GM12864 (cell line): Measurements from ENCODE around the gene SDC3.
"Not testable (repeated sequence)": the region's sequence is repeated elsewhere in the genome, so short reads cannot be mapped to it uniquely, and the experiment has no call there.

Experiments
- DNase-seq: peaks from one replicate; pipeline ENCODE4 v3.0.0-alpha.2; 2011; ENCODE audit warnings: low read depth
- H3K4me3 ChIP-seq: 2 replicates; pipeline ENCODE4 v1.5.1; 2011; ENCODE audit warnings: mild to moderate bottlenecking, low read depth, low read length, control low read depth
- TF ChIP-seq, protein P1 (sequence below): IDR thresholded peaks from 2 replicates; pipeline ENCODE4 v1.5.1; 2011; ENCODE audit warnings: low read depth, mild to moderate bottlenecking, moderate library complexity, low read length, control low read depth, inconsistent platforms; ENCODE audit errors: missing control alignments

SDC3 gene

GRCh38 chr1:30936541-30937171, 28.1 kb upstream of the SDC3 start:
- TF ChIP-seq, protein P1, sequence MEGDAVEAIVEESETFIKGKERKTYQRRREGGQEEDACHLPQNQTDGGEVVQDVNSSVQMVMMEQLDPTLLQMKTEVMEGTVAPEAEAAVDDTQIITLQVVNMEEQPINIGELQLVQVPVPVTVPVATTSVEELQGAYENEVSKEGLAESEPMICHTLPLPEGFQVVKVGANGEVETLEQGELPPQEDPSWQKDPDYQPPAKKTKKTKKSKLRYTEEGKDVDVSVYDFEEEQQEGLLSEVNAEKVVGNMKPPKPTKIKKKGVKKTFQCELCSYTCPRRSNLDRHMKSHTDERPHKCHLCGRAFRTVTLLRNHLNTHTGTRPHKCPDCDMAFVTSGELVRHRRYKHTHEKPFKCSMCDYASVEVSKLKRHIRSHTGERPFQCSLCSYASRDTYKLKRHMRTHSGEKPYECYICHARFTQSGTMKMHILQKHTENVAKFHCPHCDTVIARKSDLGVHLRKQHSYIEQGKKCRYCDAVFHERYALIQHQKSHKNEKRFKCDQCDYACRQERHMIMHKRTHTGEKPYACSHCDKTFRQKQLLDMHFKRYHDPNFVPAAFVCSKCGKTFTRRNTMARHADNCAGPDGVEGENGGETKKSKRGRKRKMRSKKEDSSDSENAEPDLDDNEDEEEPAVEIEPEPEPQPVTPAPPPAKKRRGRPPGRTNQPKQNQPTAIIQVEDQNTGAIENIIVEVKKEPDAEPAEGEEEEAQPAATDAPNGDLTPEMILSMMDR: no peak
- DNase-seq: no peak
- H3K4me3 ChIP-seq: no peak overlapping the region

DNA sequence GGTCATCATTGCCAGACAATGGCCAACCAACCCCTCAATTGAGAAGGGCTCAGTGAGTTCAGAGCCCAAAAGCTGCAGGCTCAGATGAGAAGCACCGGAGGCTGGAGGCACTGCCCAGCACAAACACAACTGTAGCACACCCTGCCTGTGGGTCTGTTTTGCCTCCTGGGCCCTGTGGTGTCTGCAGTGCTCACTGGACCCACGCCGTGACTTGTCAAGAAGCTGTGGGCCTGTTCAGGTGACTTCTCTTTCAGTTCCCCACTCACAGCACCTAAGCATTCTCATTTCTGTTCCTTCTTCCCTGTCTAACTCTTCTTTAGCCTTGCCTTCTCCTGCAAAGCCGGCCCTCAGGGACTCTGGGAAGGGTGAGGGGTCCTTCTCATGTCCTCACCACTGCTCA, 27.2 kb upstream of the SDC3 start:
- not testable (repeated sequence) for DNase-seq, H3K4me3 ChIP-seq

DNA sequence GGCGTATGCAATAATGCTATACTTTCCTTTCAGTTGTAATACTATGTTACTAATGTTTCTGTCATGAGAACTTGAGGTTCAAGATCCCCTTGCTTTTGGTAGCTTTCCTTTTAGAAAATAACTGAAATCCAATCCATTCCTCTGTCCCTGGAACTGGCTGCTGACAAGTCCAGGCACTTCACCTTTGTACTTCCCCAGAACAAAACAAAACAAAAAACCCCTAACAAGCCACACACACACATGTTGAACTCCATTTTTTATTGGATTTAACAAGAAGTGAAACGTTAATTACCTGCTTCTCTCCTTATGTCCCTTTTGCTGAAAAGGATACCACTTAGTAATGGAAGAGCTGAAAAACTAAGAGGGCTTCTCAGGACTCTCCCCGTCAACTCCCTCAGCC, 26.1 kb upstream of the SDC3 start:
- TF ChIP-seq, protein P1: no peak
- no peak for DNase-seq
- H3K4me3 ChIP-seq: no peak overlapping the region

DNA sequence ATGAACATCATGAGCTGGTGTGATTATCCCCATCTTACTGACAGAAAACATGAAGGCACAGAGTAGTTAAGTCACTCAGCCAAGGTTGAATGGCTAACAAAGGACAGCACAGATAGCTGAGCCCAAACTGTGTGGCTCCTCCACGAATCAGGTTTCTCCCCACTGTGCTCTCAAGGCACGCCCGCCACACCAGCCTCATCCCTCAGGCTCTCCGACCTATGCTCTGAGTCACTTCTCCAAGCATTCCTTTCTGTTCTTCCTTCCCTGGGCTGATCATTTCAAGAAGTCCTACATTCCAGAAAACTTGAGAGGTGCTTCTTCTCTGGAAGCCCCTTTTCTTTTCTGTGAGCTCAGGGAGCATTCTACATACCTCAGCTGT, 25.3 kb upstream of the SDC3 start:
- H3K4me3 ChIP-seq: no peak overlapping the region
- TF ChIP-seq, protein P1: no peak
- DNase-seq: no peak

- TF ChIP-seq, protein P1: no peak
- no peak for DNase-seq
- no peak overlapping the region for H3K4me3 ChIP-seq
These were observed 22.1 kb upstream of the SDC3 start for GRCh38 chr1:30930631-30931173.

- H3K4me3 ChIP-seq: no peak overlapping the region
- TF ChIP-seq, protein P1: no peak
- no peak for DNase-seq
These were observed 21.5 kb upstream of the SDC3 start for GRCh38 chr1:30929944-30930525.

GRCh38 chr1:30929135-30929889, 20.8 kb upstream of the SDC3 start:
- DNase-seq: no peak
- H3K4me3 ChIP-seq: no peak overlapping the region
- TF ChIP-seq, protein P1: peak; percentile 83
